Caki2 (cell line): Measurements from ENCODE around the gene PRL. TPM values are rescaled to one million over a fixed set of nuclear protein-coding genes. Genes with fewer than 3 reads are reported as not detected.

Experiments used
- DNase-seq: peaks from one replicate; pipeline ENCODE4 v3.0.0-alpha.2; 2015; ENCODE audit warnings: low read depth
- in situ Hi-C: cut with HindIII; loops from 2 replicates; pipeline ENCODE4 v1.10.0; 2016; ENCODE audit warnings: low sequenced_read_pairs, low pct_unique_long_range_greater_than_20kb, mixed read lengths
- total RNA-seq: library from RNA; depleted of rRNA; stranded (reverse); fragments of >200 nt; shearing (Covaris generic); gene quantifications from 2 replicates; pipeline ENCODE4 v1.2.3, GENCODE V29; 2014; ENCODE audit warnings: low replicate concordance

The PRL gene
- total RNA-seq, 1 experiment from 2014 or later = not detected

- in situ Hi-C loops = no loop called here
- DNase-seq = no peak
Observed at GRCh38 chr6:22247916-22248482, 48.8 kb downstream of the PRL start.

- in situ Hi-C loops = no loop called here
- no peak for DNase-seq
Observed at GRCh38 chr6:22240025-22240424, 56.8 kb downstream of the PRL start.

- no peak for DNase-seq
- in situ Hi-C loops = no loop called here
Observed at GRCh38 chr6:22239261-22239921, 57.4 kb downstream of the PRL start.

GRCh38 chr6:22238861-22239260 is 58.0 kb downstream of the PRL start:
- in situ Hi-C loops = no loop called here
- DNase-seq = no peak

GRCh38 chr6:22237526-22237925 is 59.3 kb downstream of the PRL start:
- in situ Hi-C loops = no loop called here
- DNase-seq = no peak
